GM12801 (cell line): ENCODE measurements around the gene TDRD5.

Source experiments
- CTCF ChIP-seq: IDR thresholded peaks from one replicate; pipeline ENCODE4 v1.5.1; 2011; ENCODE audit warnings: control low read depth; ENCODE audit not compliant: insufficient read length; ENCODE audit errors: extremely low read depth

The TDRD5 gene

GRCh38 chr1:179630719-179631118, 39.1 kb downstream of the TDRD5 start:
- TF ChIP-seq CTCF, result no peak

- no peak for TF ChIP-seq CTCF
Measured at GRCh38 chr1:179632868-179633267, 41.2 kb downstream of the TDRD5 start.

GRCh38 chr1:179637211-179637860, 45.7 kb downstream of the TDRD5 start:
- no peak for TF ChIP-seq CTCF

GRCh38 chr1:179661018-179661417, 69.4 kb downstream of the TDRD5 start:
- TF ChIP-seq CTCF, result no peak

GRCh38 chr1:179663810-179664209, 72.2 kb downstream of the TDRD5 start:
- TF ChIP-seq CTCF, result no peak

- TF ChIP-seq CTCF, result no peak
Measured at GRCh38 chr1:179677882-179678281, 86.2 kb downstream of the TDRD5 start.

- TF ChIP-seq CTCF, result no peak
Measured at GRCh38 chr1:179702946-179703539, 111.4 kb downstream of the TDRD5 start.
